ENCODE measurements around the gene SAMD11.

The SAMD11 gene

DNA sequence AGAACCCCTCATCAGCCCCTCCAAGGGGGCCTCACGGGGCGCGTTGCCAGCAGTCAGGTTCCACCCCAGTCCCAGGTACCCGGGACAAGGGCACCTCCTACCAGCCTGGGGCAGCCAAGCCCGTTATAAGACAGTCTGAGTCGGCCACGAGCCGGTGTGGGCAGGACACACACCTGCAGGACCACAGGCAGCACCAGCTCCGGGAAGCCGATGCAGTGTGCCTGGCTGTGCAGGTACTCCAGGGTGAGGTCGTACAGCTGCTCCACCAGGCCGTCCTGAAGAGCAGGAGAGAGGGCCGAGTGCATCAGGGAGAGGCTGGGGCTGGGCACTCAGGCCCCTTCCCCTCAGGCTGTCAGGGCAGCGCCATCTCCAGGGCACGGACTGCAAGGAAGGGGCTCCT, 24.2 kb downstream of the SAMD11 start:
- no peak for DNase-seq

DNA sequence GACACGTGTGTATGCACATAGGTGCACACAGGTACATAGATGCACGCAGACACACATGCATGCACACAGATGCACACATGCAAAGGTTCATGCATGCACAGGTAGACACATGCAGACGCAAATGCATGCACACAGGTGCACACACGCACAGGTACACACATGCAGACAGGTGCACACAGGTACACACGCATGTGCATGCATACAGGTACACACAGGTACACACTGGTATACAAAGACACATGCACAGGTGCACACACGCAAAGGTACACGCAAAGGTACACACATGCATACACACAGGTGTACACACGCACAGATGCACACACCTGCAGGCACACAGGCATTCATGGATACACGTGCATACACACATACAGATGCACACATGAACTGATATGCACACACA, 26.5 kb downstream of the SAMD11 start:
- DNase-seq = no peak

DNA sequence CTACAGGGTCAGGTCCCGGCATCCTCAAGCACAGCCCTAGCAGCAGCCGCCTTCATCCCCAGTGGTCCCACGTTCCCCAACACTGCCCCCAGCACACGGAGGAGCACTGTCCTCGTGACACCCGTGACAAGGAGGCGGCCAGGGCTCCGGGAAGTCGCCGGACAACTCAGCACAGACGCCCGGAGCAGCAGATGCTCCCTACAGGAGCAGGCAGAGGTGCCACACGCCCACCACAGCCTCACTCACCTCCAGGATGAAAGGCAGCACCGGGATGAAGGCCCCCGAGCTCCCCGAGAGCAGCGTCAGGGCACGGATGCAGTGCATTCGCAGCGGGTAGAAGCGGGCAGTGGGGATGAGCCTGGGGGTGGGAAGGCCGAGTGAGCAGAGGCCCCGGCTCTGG, 27.2 kb downstream of the SAMD11 start:
- no peak for DNase-seq

DNA sequence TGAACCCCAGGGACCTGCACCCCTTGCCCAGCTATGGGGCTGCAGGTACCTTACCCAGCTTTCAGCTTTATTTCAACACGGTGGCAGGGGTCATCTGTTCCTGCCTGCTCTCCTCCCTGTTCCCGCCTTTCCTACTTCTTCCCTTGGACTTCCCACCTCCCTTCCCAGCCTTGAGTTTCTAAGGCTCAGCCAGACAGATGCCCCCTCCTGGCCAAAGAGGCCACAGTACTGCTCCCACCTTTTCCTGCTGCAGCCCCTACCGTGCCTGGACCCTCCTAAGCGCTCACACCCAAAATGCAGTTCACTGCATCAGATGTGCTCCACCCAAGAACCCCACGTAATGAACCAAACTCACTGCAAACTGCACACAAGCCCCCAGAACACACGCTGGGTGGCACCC, 27.6 kb downstream of the SAMD11 start:
- DNase-seq = no peak

DNA sequence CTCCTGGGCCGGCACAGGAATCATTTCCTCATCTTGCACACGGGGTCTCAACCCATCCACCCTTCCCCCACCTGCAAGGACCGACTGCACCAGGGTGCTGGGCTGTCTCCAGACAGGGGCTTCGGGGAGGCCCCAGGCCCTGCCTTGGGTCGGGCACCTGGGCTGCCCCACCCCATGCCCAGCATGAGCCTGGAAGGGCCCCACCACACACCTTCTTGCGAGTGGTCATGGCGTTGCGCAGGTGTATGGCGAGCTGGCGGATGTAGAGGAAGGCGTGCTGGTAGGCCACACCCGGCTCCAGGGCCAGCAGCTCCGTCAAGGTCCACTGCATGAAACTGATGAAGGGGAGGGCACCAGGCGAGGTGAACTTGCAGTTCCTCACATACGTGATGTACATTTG, 28.5 kb downstream of the SAMD11 start:
- no peak for DNase-seq

DNA sequence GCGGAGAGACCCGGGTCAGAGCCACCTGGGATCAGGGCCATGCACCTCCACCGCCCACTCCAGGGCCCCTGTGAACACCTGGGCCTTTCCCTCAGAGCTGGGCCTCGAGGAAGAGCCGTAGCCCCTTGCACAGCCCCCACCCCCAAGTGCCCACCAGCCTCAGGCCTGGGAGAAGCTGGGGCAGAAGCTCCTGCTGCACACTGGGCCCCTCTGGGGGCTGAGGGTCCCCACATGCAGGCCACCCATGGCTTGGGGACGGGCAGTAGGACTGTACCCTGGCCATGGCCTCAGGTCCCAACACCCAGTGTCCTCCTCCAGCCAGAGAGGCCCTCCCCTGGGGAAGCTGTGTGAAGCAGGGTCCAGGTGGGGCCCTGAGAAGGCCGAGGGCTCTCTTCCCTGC, 28.9 kb downstream of the SAMD11 start:
- DNase-seq = no peak

DNA sequence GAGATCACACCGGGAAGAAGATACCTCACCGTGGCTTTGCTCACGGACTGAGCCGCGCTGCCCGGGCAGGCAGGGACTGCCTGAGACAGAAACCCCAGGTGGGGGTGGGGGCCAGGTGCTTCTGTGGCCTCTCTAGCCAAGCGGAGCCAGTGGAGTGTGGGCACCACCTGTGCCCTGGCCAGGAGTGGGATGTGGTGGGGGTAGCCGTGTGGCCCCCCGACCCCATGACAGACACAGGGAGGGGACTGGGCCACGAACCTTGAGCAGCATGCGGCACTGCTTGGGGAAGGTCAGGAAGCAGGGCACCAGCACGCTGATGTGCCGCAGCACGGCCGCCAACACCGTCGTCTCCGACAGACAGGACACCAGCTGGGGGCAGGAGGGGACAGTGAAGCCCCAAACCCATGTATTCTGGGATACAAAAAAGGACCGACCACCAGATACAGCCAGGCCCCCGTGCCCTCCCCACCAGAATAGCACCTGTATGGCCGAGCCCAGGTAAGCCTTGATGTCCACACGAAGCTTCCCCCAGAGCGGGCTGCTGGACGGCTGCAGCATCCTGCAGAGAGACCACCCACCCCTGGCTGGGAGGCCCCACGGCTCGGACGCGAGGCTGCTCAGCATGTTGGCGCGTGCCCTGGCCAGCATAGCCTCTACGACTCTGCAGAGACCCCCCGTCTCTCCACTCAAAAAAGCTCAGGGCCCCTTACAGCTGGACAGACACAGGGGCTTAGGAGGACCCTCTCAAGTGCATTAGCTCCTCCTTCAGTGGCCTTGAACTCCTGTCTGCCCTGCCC, 30.0 kb downstream of the SAMD11 start:
- no peak for DNase-seq

DNA sequence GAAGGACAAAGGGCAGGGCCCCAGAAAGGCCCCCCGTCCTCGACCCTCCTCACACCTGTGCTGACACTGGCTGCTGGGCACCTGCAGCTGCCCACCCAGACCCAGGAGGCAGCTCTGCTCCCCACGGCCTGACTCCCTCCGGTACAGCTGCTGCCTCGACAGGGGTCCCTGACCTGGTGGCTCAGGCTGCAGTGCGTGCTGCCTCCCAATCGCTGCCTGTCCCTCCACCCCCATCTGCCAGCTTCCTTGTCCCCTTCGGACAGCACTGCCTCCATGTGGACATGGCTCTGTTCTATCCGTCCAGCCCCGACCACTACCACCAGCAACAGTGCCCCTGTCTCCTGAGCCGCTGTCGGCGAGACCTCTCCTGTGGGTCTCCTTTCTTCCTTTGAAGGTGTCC, 31.2 kb downstream of the SAMD11 start:
- DNase-seq = no peak

DNA sequence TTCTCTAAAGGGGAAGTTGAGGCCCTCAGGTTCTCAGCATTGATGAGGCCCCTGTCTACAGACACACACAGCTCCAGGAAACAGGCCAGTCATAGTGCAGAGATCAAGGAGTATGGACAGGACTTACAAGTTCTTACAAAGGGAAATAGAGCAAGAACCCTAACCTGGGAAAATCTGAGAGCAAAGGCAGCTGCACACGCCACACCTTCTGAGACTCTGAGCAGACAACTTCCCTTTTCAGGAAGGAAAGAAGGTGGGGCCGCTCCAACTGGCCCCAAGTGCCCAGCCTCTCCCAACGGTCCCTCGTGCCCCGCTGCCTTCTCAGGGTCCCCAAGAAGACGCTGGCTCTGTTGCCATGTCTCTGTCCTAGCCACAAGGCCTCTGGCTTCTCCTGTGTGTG, 31.8 kb downstream of the SAMD11 start:
- no peak for DNase-seq

DNA sequence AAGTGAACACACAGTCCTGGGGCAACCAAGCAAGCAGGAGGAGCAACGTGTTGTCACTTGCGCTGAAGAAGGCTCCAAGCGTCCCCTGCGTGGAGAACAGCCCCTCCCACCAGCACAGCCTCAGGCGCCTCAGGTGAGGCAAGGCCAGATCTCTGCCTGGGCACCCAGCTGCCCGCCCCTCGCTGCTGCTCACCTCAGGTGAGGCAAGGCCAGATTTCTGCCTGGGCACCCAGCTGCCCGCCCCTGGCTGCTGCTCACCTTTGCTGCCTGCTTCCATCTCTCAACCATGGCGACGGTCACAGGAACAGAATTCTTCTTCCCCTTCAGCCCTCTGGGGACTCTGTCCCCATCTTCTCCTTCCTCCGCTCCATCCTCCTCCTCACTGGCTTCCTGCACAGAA, 32.9 kb downstream of the SAMD11 start:
- no peak for DNase-seq

DNA sequence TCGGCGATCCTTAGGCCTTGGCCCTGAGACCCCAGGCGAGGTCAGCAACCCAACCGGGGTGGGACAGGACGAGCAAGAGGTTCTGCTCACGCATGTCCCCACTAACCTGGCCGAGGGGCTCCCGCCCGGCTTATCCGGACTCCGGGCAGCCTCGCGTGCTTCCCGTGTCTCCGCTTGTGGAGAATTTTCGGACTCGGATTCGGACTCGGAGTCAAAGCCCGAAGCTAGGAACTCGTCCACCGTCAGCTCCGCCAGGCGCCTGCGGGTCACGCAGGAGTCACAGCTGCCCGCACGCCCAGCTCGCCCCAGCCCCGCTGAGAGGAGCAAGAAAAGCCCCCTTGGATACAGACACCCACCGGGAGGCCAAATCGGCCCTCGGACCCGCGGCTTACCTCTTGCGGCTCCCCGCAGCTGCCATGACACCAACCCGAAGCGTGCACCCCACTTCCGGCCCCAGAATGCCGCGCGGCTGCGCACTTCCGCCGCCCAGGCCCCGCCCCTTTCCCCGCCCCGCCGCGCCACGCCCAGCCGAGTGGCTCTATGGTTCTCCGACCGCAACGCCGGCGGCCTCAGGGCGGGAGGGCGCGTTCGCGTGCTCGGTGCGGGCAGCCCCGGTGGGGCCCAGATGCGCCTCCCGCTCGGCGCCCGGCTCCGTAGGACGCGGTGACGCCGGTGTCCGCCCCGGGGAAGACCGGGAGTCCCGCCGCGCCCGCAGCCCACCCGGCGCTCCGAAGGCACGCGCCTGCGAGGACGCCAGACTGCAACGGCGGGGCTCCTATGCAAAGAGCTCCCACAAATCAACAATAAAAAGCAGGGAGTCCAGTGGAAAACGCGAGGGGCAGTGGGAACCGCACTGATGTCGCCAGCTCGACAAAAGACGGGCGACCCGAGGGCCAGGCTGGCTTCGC, 35.4 kb downstream of the SAMD11 start, which contains the start of gene NOC2L:
Gene NOC2L (minus strand): TSS at position 434 of the 908 bp plus-strand sequence. CDS start 16 bp downstream, at position 418.
- DNase-seq = peak; percentile 87

DNA sequence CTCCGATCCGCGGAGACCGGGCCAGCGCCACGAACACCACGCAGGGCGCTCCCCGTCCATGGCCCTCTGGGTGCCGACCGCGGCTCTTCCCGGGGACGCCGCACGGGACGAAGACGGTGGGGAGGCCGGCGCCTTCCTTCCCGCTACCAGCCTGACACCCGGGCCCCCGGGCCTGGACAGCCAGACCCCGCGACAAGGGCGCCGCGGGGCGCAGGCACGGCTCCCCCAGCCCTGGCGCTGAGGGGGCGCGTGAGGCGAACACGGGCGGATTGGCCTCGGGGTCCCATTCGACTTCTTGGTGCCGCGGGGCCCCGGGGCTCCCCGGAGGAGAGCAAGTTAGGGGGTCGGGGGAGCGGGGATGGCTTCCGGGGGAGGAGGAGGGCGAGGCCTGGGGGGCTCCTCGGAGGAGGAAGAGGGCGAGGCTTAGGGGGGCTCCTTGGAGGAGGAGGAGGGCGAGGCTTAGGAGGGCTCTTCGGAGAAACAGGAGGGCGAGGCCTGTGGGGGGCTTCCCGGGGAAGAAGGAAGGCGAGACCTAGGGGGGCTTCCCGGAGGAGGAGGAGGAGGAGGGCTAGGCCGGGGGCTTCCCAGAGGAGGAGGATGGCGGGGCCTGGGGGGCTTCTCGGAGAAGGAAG, 36.1 kb downstream of the SAMD11 start:
- DNase-seq = no peak

DNA sequence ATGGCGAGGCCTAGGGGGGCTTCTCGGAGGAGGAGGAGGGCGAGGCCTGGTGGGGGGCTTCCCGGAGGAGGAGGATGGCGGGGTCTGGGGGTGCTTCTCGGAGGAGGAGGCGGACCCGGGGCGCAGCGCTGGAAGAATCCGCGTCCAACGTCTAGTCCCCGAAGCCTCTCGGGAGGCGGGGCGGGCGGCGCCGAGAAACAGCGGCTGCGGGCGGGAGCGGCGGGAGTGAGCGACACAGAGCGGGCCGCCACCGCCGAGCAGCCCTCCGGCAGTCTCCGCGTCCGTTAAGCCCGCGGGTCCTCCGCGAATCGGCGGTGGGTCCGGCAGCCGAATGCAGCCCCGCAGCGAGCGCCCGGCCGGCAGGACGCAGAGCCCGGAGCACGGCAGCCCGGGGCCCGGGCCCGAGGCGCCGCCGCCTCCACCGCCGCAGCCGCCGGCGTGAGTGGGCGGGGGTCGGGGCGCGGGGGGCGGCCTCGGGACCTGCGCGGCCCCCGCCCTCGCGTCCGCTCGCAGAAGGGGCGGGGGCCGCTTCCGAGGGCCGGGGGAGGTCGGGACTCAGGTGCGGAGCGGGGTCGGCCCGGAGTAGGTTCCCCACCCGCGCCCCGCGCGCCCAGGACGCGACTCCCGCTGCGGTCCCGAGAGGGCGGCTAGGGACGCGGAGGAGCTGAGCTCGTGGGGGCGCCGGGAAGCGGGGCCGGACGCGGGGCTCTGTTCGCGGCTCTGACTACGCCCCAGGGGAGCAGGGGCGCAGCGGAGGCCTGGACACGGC, 36.8 kb downstream of the SAMD11 start, which contains the start of gene KLHL17:
Gene KLHL17 (plus strand): TSS at position 222 of the 769 bp plus-strand sequence. CDS start 110 bp downstream, at position 332.
- DNase-seq = peak; percentile 71

DNA sequence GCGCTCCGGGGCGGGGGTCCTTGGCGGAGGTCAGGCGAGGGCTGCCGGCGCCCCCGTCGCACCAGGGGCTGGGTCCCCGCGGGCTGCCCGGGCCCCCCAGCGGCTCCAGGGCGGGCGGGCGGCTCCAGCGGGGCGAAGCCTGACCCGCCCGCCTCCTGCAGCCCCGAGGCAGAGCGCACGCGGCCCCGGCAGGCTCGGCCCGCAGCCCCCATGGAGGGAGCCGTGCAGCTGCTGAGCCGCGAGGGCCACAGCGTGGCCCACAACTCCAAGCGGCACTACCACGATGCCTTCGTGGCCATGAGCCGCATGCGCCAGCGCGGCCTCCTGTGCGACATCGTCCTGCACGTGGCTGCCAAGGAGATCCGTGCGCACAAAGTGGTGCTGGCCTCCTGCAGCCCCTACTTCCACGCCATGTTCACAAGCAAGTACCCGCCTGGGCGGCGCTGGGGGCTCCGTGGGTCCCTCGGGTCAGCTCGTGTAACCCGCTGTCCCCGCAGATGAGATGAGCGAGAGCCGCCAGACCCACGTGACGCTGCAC, 37.5 kb downstream of the SAMD11 start:
- no peak for DNase-seq

DNA sequence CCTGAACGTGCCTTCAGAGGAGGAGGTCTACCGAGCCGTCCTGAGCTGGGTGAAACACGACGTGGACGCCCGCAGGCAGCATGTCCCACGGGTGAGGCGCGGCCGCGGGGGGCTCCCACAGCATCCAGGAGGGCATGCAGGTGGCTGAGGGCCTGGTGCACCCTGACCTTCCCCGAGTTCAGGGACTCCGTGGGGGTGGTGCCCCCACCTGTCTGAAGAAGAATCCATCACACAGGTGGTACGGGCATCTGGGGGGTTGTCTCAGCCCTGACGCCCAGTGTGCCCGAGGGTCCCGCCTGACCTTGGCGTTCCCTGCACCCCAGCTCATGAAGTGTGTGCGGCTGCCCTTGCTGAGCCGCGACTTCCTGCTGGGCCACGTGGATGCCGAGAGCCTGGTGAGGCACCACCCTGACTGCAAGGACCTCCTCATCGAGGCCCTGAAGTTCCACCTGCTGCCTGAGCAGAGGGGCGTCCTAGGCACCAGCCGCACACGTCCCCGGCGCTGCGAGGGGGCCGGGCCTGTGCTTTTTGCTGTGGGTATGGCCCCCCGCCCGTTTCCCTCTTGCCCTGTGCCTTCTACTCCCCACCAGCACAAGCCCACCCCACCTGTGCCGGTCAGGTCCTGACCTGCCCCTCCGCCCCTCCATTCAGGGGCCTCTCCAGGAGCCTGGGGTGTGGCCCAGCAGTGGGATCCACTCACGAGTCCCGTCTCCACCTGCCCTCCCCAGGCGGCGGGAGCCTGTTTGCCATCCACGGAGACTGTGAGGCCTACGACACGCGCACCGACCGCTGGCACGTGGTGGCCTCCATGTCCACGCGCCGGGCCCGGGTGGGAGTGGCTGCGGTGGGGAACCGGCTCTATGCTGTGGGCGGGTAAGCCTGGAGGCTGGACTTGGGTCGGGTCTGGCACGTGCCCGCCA, 38.9 kb downstream of the SAMD11 start:
- DNase-seq = no peak

DNA sequence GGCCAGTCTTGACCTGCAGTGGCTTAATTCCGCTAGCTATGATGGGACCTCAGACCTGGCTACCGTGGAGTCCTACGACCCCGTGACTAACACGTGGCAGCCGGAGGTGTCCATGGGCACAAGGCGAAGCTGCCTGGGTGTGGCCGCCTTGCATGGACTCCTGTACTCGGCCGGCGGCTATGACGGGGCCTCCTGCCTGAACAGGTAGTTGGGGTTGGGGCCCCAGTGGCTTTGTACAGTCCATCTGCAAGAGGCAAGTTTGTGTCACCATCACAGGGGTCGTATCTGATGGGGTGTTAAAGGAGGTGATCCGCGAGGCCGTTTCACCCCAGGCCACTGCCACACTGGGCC, 39.6 kb downstream of the SAMD11 start:
- DNase-seq = no peak

DNA sequence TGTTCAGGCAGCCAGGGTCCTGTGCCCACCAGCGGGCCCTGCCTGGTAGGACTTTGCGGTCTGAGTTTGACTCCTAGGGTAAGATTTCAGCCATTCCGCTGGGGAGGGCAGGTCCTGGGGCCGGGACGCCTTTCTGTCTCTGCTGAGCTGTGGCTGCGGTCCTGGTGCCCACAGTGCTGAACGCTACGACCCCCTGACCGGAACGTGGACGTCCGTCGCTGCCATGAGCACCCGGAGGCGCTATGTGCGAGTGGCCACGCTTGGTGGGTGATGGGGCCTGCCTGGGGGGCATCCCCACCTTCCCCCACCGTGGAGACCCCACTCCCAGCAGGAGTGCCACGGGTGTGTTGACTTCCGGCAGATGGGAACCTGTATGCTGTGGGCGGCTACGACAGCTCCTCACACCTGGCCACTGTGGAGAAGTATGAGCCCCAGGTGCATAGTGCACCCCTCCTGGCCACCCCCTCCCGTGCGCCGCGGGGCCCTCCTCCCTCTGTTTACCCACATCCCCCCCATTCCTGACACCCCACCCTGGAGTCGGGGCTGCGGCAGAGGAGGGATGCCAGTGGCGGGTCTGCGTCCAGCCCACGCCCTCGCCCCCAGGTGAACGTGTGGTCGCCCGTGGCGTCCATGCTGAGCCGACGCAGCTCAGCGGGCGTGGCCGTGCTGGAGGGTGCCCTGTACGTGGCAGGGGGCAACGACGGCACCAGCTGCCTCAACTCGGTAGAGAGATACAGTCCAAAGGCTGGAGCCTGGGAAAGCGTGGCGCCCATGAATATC, 40.2 kb downstream of the SAMD11 start:
- no peak for DNase-seq

DNA sequence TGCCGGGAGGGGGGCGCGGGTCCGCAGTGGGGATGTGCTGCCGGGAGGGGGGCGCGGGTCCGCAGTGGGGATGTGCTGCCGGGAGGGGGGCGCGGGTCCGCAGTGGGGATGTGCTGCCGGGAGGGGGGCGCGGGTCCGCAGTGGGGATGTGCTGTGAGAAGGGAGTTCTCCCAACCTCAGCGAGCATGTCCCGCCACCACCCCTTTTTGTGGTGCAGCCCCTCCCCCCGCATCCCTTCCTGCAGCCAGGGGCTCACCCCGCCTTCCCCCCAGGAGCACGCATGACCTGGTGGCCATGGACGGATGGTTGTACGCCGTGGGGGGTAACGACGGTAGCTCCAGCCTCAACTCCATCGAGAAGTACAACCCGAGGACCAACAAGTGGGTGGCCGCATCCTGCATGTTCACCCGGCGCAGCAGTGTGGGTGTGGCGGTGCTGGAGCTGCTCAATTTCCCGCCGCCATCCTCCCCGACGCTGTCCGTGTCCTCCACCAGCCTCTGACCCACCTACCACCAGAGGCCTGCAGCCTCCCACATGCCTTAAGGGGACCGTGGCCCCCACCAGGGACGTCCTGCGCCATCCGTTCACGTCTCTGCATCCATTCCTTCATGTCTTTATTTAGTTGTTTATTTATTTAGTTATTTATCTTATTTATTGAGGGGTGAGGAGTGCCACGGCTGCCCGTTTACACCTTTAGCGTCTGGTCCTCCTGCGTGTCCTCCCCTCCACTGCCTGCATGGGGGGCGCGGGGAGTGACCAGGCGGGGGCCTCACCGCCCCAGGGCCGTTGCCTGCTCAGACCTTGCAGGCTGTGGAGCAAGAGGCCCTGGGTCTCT, 41.2 kb downstream of the SAMD11 start:
- DNase-seq = no peak

DNA sequence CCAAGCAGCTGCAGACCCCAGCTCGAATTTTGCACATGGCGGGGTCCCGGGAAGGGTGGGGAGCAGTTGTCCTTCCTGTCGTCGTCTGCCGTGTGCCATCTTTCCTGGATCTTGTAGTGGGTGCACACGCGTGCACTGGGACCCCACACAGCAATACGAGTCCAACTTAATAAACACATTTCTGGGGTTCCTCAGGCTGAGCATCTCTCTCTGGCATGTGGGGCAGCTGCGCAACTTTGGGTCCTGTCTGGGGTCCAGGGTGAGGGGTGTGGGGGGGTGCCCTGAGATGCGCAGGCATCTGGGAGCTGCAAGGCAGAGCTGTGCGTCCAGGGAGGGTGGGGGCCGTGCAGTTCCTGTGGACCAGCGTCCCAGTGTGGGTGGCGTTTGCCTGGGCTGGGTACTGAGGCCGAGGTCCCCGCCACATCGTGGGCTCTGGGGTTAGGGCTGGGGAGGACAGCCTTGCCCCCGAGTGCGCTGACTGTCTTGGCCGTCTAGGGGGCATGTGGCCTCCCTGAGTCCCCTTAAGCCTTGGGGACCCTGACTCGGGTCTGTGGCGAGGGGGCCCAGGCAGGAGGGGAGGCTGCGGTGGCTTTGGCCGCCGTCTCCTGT, 41.9 kb downstream of the SAMD11 start:
- DNase-seq = no peak
